DOHH2 (cell line): ENCODE measurements around the gene SH3RF3.

ENCODE experiments used
- H3F3A ChIP-seq: fragments of 200-600 bp; sonication (generic), shearing (Covaris generic); 2 replicates; pipeline ENCODE4 v1.6.0; 2016; ENCODE audit warnings: antibody characterized with exemption, mild to moderate bottlenecking; ENCODE audit not compliant: control insufficient read depth, insufficient read depth
- H3K27ac ChIP-seq: fragments of 200-600 bp; sonication (generic); 2 replicates; pipeline ENCODE4 v1.5.1; 2014; ENCODE audit warnings: low read depth, mild to moderate bottlenecking, low read length, moderate library complexity
- H3K27me3 ChIP-seq: fragments of 200-600 bp; sonication (generic); 2 replicates; pipeline ENCODE4 v1.6.1; 2014; ENCODE audit warnings: mild to moderate bottlenecking, low read length, mixed read lengths; ENCODE audit not compliant: control insufficient read depth
- H3K36me3 ChIP-seq: fragments of 200-600 bp; sonication (generic); 2 replicates; pipeline ENCODE4 v1.6.1; 2014; ENCODE audit warnings: mild to moderate bottlenecking, low read length, moderate library complexity, mixed read lengths; ENCODE audit not compliant: control insufficient read depth
- H3K4me1 ChIP-seq: fragments of 200-600 bp; sonication (generic); 2 replicates; pipeline ENCODE4 v1.6.1; 2014; ENCODE audit warnings: mild to moderate bottlenecking, low read length, mixed read lengths; ENCODE audit not compliant: control insufficient read depth
- H3K4me2 ChIP-seq: fragments of 200-600 bp; sonication (generic); 2 replicates; pipeline ENCODE4 v1.6.0; 2014; ENCODE audit warnings: mild to moderate bottlenecking, low read length, moderate library complexity
- H3K4me3 ChIP-seq: fragments of 200-600 bp; sonication (generic); 2 replicates; pipeline ENCODE4 v1.5.1; 2014; ENCODE audit warnings: mild to moderate bottlenecking, low read length, mixed read lengths
- H3K79me2 ChIP-seq: fragments of 200-600 bp; sonication (generic); 2 replicates; pipeline ENCODE4 v1.6.1; 2014; ENCODE audit warnings: mild to moderate bottlenecking, low read length, mixed read lengths; ENCODE audit not compliant: control insufficient read depth
- H3K9me2 ChIP-seq: fragments of 200-600 bp; sonication (generic); replicated peaks from 2 replicates; pipeline ENCODE4 v1.6.1; 2014; ENCODE audit warnings: mild to moderate bottlenecking, low read length, mixed read lengths; ENCODE audit not compliant: control insufficient read depth
- H3K9me3 ChIP-seq: fragments of 200-600 bp; sonication (generic); 2 replicates; pipeline ENCODE4 v1.6.1; 2014; ENCODE audit warnings: antibody characterized with exemption, low read length, mixed read lengths; ENCODE audit not compliant: control insufficient read depth, insufficient read depth
- H4K20me1 ChIP-seq: fragments of 200-600 bp; sonication (generic); 2 replicates; pipeline ENCODE4 v1.6.0; 2014; ENCODE audit warnings: low read depth, mild to moderate bottlenecking, antibody characterized with exemption, low read length, moderate library complexity; ENCODE audit not compliant: control insufficient read depth, insufficient read depth
- EZH2phosphoT487 ChIP-seq: fragments of 200-600 bp; sonication (generic); IDR thresholded peaks from 2 replicates; pipeline ENCODE4 v1.6.1; 2017; ENCODE audit warnings: borderline replicate concordance, mild to moderate bottlenecking, antibody characterized with exemption, low read length, moderate library complexity, mixed read lengths
- TF ChIP-seq, protein P1 (sequence below): fragments of 200-600 bp; sonication (generic); IDR thresholded peaks from one replicate; pipeline ENCODE4 v1.5.1; 2014; ENCODE audit warnings: antibody characterized with exemption, mild to moderate bottlenecking, low read depth, low read length; ENCODE audit not compliant: poor library complexity, severe bottlenecking

Gene SH3RF3

GRCh38 chr2:109127556-109127955 lies 1.4 kb upstream of the SH3RF3 start:
- H3K27ac ChIP-seq, result no peak overlapping the region
- no peaks in the 10 kb centered on the region for H3K79me2 ChIP-seq
- H3K4me2 ChIP-seq, result no peak overlapping the region
- no peaks in the 10 kb centered on the region for H3K9me3 ChIP-seq
- peaks cover 2% of the 10 kb centered on the region; the same call in 1 of the 2 replicates for H3K27me3 ChIP-seq
- no peak overlapping the region for H3K4me3 ChIP-seq
- no peaks in the 10 kb centered on the region for H3K4me1 ChIP-seq
- no peaks in the 10 kb centered on the region for H4K20me1 ChIP-seq
- no peak for TF ChIP-seq EZH2phosphoT487
- TF ChIP-seq, protein P1, sequence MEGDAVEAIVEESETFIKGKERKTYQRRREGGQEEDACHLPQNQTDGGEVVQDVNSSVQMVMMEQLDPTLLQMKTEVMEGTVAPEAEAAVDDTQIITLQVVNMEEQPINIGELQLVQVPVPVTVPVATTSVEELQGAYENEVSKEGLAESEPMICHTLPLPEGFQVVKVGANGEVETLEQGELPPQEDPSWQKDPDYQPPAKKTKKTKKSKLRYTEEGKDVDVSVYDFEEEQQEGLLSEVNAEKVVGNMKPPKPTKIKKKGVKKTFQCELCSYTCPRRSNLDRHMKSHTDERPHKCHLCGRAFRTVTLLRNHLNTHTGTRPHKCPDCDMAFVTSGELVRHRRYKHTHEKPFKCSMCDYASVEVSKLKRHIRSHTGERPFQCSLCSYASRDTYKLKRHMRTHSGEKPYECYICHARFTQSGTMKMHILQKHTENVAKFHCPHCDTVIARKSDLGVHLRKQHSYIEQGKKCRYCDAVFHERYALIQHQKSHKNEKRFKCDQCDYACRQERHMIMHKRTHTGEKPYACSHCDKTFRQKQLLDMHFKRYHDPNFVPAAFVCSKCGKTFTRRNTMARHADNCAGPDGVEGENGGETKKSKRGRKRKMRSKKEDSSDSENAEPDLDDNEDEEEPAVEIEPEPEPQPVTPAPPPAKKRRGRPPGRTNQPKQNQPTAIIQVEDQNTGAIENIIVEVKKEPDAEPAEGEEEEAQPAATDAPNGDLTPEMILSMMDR, result no peak
- no peaks in the 10 kb centered on the region for H3F3A ChIP-seq
- no peaks in the 10 kb centered on the region for H3K9me2 ChIP-seq
- H3K36me3 ChIP-seq, result no peaks in the 10 kb centered on the region

GRCh38 chr2:109128048-109128615 lies 873 bp upstream of the SH3RF3 start:
- H3K4me2 ChIP-seq, result no peak overlapping the region
- H3K27ac ChIP-seq, result no peak overlapping the region
- H3K79me2 ChIP-seq, result no peaks in the 10 kb centered on the region
- no peaks in the 10 kb centered on the region for H3F3A ChIP-seq
- H3K4me3 ChIP-seq, result no peak overlapping the region
- TF ChIP-seq, protein P1, result peak; percentile 76
- no peak for TF ChIP-seq EZH2phosphoT487
- H3K9me3 ChIP-seq, result no peaks in the 10 kb centered on the region
- H3K4me1 ChIP-seq, result no peaks in the 10 kb centered on the region
- H4K20me1 ChIP-seq, result no peaks in the 10 kb centered on the region
- no peaks in the 10 kb centered on the region for H3K36me3 ChIP-seq
- no peaks in the 10 kb centered on the region for H3K27me3 ChIP-seq
- no peaks in the 10 kb centered on the region for H3K9me2 ChIP-seq

- Histone ChIP-seq H3K9me3 (no peaks in the 10 kb centered on the region), H3K4me1 (peaks cover 9% of the 10 kb centered on the region), H3F3A (no peaks in the 10 kb centered on the region), H3K27ac (no peak overlapping the region), H3K4me3 (no peak overlapping the region), H3K4me2 (no peak overlapping the region), H4K20me1 (no peaks in the 10 kb centered on the region), H3K27me3 (no peaks in the 10 kb centered on the region), H3K36me3 (no peaks in the 10 kb centered on the region), H3K79me2 (no peaks in the 10 kb centered on the region), H3K9me2 (no peaks in the 10 kb centered on the region)
- no peak for TF ChIP-seq EZH2phosphoT487
- TF ChIP-seq, protein P1, result no peak
These were observed 433 bp downstream of the SH3RF3 start for GRCh38 chr2:109129356-109129920.
